Mammary epithelial cell (primary cell): Measurements from ENCODE around the gene PRR16.

Source experiments
- CTCF ChIP-seq, 2 donors: IDR thresholded peaks in 1 of 2; conservative IDR thresholded peaks in 1 of 2; 2 replicates each; pipeline ENCODE4 v1.5.1; 2011 to 2012; ENCODE audit warnings: inconsistent platforms in 2 of 2, low read length in 2 of 2, mild to moderate bottlenecking in 2 of 2, control low read depth in 1 of 2, low read depth in 1 of 2; ENCODE audit not compliant: insufficient read depth in 1 of 2; ENCODE audit errors: extremely low read depth in 1 of 2
- EZH2 ChIP-seq: IDR thresholded peaks from 2 replicates; pipeline ENCODE4 v1.6.1; 2012; ENCODE audit warnings: low read length, inconsistent platforms, borderline replicate concordance

GRCh38 chr5:120644516-120644915 lies 180.4 kb downstream of the PRR16 start:
- no peak for TF ChIP-seq CTCF (conservative IDR thresholded peaks at IDR 0.05 in 1 of 2, IDR thresholded peaks at IDR 0.05 in 1 of 2; ENCODE audit: extremely low read depth in 1 of 2, insufficient read depth in 1 of 2, low read depth in 1 of 2, low read length in 2 of 2)
- TF ChIP-seq EZH2: no peak
